H1 (cell line): Measurements from ENCODE around the gene SLFN14.

Source experiments
- CEBPB ChIP-seq: IDR thresholded peaks from 2 replicates; pipeline ENCODE4 v1.6.1; 2012; ENCODE audit warnings: low read depth, low read length
- EP300 ChIP-seq, 2 experiments: IDR thresholded peaks; 1 replicate in 1 of 2; 2 replicates in 1 of 2; pipeline ENCODE4 v1.6.1; 2011 to 2012; ENCODE audit warnings: low read depth in 2 of 2, low read length in 2 of 2, mild to moderate bottlenecking in 2 of 2, borderline replicate concordance in 1 of 2, inconsistent platforms in 1 of 2, moderate library complexity in 1 of 2
- KDM1A ChIP-seq: fragments of 200-600, 300-600 bp; sonication (generic); IDR thresholded peaks from 2 replicates; pipeline ENCODE4 v1.7.1; 2016; ENCODE audit warnings: mild to moderate bottlenecking, low read length, borderline replicate concordance
- MAFK ChIP-seq: IDR thresholded peaks from 2 replicates; pipeline ENCODE4 v1.6.1; 2012; ENCODE audit warnings: low read depth, mild to moderate bottlenecking, improper control_type of control experiment, low read length
- RNF2 ChIP-seq: fragments of 200-900, 300-1000 bp; sonication (generic); IDR thresholded peaks from 2 replicates; pipeline ENCODE4 v1.7.1; 2016; ENCODE audit warnings: borderline replicate concordance, low read depth, mild to moderate bottlenecking, antibody characterized with exemption, low read length; ENCODE audit not compliant: poor library complexity, severe bottlenecking; ENCODE audit errors: missing control alignments
- TAF1 ChIP-seq: IDR thresholded peaks from 2 replicates; pipeline ENCODE4 v1.6.1; 2011; ENCODE audit warnings: mild to moderate bottlenecking, low read depth, low read length
- TBP ChIP-seq: IDR thresholded peaks from 2 replicates; pipeline ENCODE4 v1.6.1; 2011; ENCODE audit warnings: low read depth, low read length, improper control_type of control experiment
- TF ChIP-seq, protein P1 (sequence below), 3 experiments: IDR thresholded peaks; 1 replicate in 2 of 3; 2 replicates in 1 of 3; pipeline versions ENCODE4 v1.5.1 to v1.6.1; 2011; ENCODE audit warnings: low read length in 3 of 3, mild to moderate bottlenecking in 3 of 3, inconsistent platforms in 2 of 3, low read depth in 1 of 3, moderate library complexity in 1 of 3; ENCODE audit not compliant: insufficient read depth in 1 of 3; ENCODE audit errors: control extremely low read depth in 1 of 3

DNA sequence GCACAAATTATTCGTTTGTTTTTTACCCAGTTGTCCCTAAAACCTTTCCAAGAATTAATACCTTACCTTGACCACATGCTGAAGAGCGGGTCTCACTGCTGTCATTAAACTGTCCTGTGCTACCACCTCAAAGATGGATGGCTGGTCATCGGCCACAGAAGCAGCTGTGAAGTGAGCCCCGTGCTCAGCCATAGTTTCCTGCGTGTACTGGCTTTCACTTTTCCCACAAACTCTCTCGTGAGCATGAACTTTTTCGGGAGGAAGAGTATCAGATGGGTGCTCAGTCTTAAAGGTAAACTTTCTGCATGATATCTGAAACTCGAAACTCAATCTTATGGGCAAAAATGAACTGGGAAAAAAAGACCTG, 17.2 kb upstream of the SLFN14 start:
- no peak for TF ChIP-seq MAFK
- TF ChIP-seq, protein P1, sequence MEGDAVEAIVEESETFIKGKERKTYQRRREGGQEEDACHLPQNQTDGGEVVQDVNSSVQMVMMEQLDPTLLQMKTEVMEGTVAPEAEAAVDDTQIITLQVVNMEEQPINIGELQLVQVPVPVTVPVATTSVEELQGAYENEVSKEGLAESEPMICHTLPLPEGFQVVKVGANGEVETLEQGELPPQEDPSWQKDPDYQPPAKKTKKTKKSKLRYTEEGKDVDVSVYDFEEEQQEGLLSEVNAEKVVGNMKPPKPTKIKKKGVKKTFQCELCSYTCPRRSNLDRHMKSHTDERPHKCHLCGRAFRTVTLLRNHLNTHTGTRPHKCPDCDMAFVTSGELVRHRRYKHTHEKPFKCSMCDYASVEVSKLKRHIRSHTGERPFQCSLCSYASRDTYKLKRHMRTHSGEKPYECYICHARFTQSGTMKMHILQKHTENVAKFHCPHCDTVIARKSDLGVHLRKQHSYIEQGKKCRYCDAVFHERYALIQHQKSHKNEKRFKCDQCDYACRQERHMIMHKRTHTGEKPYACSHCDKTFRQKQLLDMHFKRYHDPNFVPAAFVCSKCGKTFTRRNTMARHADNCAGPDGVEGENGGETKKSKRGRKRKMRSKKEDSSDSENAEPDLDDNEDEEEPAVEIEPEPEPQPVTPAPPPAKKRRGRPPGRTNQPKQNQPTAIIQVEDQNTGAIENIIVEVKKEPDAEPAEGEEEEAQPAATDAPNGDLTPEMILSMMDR (IDR thresholded peaks at IDR 0.05; ENCODE audit: control extremely low read depth in 1 of 3, insufficient read depth in 1 of 3, low read depth in 1 of 3, low read length in 3 of 3), result no peak
- TF ChIP-seq TBP, result no peak
- no peak for TF ChIP-seq EP300 (IDR thresholded peaks at IDR 0.05; ENCODE audit: borderline replicate concordance in 1 of 2, low read depth in 2 of 2, low read length in 2 of 2)
- TF ChIP-seq TAF1, result no peak
- no peak for TF ChIP-seq RNF2
- no peak for TF ChIP-seq CEBPB
- TF ChIP-seq KDM1A, result no peak
